Testis (tissue), 2 donors: ENCODE results near the gene CDC42SE2.

Experiments
- POLR2A ChIP-seq: fragments of 450-650 bp; IDR thresholded peaks from one replicate; pipeline ENCODE4 v1.6.1; 2017; ENCODE audit warnings: antibody characterized with exemption, mild to moderate bottlenecking, moderate library complexity
- TF ChIP-seq, protein P1 (sequence below), 3 experiments: fragments of 450-650 bp in 2 of 3; fragments of 200-600 bp in 1 of 3; sonication (generic) in 1 of 3; IDR thresholded peaks; one replicate each; pipeline ENCODE4 v1.5.1; 2016 to 2019; ENCODE audit warnings: antibody characterized with exemption in 3 of 3, mild to moderate bottlenecking in 2 of 3, moderate library complexity in 1 of 3

DNA sequence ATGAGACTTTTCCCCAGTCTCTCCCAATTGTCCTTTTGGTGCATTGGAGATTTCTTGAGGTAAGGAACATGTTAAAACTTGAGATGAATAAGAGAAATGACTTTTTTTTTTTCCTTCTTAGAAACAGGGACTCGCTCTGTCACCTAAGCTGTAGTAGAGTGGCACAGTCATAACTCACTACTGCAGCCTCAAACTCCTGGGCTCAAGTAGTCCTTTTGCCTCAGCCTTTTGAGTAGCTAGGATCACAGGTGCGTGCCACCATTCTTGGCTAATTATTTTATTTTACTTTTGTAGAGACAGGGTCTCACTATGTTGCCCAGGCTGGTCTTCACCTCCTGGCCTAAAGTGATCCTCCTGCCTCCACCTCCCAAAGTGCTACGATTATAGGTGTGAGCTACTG is 25.9 kb downstream of the CDC42SE2 start:
- TF ChIP-seq POLR2A = no peak
- TF ChIP-seq, protein P1, sequence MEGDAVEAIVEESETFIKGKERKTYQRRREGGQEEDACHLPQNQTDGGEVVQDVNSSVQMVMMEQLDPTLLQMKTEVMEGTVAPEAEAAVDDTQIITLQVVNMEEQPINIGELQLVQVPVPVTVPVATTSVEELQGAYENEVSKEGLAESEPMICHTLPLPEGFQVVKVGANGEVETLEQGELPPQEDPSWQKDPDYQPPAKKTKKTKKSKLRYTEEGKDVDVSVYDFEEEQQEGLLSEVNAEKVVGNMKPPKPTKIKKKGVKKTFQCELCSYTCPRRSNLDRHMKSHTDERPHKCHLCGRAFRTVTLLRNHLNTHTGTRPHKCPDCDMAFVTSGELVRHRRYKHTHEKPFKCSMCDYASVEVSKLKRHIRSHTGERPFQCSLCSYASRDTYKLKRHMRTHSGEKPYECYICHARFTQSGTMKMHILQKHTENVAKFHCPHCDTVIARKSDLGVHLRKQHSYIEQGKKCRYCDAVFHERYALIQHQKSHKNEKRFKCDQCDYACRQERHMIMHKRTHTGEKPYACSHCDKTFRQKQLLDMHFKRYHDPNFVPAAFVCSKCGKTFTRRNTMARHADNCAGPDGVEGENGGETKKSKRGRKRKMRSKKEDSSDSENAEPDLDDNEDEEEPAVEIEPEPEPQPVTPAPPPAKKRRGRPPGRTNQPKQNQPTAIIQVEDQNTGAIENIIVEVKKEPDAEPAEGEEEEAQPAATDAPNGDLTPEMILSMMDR (IDR thresholded peaks at IDR 0.05) = no peak
